Measurements from ENCODE around the gene MYRFL.
"Not testable (repeated sequence)": the region's sequence is repeated elsewhere in the genome, so short reads cannot be mapped to it uniquely, and the experiment has no call there.

MYRFL gene

DNA sequence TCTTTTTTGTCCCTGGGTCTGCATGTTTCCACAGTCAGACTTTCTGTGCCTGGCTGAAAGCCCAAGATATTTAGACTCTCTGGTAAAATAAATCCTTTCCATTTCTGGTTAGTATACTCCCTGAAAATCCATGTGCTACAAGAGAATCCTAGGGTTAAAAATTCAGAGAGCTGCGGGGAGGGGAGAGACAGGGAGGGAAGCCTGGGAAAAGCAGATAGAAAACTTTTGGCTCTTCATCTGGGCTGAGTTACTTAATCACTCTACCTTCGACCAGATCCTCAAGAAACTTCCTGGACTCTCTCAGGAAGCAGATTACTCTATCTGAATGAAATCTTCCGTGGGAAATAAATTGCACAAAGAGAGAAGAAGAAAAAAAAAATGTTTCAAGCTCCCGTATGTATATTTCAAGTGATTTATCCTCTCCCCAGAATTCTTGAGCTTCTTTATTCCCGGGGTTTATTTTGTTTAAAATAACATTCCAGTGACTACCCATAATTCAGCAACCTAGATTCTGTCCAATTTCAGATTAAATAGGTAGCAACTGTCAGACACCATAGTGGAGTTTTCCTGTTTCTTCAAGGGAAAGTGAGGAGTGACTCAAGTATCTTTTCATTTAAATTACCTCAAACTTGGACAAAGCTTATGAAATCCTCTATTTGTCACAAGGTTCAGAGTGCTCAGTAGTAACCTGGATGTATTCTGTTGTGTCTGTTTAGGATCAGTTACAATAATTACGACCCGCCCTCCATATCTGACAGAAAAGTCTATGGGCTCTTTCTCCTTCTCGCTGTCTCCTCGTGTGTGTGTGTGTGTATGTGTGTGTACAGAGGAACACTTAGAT is 163.7 kb downstream of the MYRFL start:
- no peak for DNase-seq (ENCODE audit: low read depth)

DNA sequence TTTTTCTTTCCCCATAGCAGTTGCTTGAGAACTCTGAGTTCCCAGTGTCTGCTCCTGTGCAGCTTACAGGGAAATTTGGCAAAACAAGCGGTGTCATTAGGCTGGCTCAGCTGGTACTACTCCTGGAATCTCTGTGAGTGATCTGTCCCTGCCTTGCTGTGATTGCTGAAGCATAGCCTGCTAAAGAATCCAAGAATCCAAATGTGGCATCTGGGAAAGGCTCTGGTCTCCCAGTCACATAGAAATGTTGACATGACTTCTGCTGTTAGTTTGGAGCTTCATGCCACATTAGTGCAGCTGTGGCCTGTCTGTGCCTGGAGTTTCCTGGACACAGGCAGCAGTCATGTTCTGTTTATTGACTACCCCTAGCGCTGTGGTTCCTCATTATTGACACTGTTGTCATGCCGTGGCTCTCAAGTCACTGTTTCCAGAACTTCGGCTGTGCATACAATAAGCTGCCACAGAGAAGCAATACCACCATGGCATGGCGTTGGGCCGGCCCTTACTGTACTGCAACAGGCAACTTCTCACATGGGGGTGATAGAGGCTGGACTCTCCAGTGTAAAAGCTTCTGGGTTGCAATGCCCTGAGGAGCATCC is 166.8 kb downstream of the MYRFL start:
- DNase-seq (ENCODE audit: low read depth) = no peak

DNA sequence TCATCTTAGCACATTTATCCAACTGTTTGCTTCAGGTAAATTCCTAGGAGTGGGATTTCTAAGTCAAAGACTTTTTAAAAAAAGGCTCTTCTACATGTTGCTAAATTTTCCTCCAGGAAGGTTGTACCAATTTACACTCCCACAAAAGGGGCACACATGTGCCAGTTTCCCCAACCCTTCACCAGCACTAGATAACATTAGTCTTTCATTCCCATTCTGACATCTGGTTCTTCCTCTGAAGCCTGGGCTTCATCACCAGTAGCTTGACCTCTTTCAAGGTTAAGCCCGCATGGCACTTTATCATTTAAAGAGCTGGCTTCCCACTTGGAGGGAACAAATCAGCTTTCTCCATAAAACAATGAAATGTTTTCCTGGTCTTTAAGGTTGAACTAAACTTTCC is 168.4 kb downstream of the MYRFL start:
- no peak for DNase-seq (ENCODE audit: low read depth)

DNA sequence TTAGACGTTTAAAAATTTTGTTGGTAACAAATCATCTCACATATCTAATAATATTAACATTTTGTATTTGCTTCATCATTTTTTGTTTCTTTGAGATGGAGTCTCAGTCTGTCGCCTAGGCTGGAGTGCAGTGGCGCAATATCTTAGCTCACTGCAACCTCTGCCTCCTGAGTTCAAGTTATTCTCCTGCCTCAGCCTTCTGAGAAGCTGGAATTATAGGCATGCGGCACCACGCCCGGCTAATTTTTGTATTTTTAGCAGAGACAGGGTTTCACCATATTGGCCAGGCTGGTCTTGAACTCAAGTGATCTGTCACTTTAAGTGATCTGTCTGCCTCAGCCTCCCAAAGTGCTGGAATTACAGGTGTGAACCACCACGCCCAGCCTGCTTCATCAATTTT is 169.1 kb downstream of the MYRFL start:
- DNase-seq (ENCODE audit: low read depth) = not testable (repeated sequence)

DNA sequence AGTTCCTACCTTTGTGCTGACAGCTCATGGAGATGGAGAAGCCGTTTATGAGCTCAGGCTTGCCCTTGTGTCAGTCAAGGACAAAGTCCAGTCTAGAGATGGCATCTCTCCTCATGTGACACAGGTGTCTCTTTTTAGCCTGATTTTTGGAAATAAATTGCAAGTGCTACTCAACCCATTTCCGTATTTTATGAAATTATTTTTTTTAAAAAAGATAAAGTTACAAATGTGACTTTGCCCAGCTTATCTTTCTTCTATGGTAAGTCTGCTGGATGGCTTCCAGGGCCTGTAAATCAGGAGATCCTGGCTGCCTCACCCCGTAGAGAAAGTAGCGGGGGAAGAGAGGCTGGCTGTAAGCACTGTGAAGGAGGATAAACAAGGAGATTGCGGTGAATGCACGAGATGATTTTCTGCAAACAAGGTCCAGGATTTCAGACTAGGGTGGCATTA is 169.7 kb downstream of the MYRFL start:
- DNase-seq (ENCODE audit: low read depth) = no peak

DNA sequence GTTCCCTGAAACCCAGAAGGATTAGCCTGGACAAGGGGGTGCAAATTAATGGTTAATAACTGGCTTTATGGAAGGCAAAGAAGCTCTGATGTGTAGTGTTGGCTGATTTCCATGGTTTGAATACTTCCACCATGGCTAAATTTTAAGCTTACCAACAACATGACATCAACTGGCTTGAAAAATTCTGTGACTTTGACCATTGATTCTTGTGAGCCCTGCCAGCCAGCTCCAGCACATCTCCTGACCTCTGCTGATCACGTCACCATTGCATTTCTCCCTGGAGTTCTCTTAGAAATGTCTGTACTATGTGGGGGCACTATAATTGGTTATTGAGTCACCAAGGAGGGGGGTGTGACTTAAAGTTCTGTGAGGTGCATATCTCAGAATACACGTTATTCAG is 171.2 kb downstream of the MYRFL start:
- DNase-seq (ENCODE audit: low read depth) = no peak

DNA sequence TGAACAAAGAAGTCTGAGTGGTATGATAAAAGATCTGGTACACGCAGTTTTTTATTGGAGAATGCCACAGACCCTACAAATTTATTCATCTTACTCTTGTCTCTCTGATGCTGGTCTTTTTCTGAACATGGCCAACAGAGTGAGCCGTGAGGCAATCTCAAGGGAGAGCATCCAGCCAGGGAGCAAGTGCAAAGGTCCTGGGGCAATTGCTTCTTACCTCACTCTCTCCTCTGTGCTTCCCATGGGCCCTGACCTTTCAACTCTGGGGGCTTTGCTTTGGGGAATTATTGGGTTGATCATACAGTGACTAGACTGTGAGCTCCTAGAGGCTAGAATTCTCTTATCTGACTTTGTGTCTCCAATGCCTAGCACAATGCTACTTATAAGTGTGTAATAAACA is 171.7 kb downstream of the MYRFL start:
- no peak for DNase-seq (ENCODE audit: low read depth)

DNA sequence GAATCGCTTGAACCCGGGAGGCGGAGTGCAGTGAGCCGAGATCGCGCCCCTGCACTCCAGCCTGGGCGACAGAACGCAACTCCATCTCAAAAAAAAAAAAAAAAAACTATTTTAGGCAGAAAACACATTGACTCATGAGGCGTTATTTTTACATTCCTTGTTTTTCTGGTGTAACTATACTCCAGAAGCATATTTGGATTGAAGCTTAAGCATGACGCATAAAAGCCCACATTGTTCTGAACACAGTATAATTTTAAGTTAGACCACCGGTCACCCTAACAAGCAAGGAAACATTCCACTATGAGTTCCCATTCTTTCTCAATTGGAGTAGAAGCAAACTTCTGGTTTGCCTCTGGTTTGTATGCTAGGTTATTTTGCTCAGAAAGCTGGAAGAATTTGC is 173.0 kb downstream of the MYRFL start:
- DNase-seq (ENCODE audit: low read depth) = no peak

DNA sequence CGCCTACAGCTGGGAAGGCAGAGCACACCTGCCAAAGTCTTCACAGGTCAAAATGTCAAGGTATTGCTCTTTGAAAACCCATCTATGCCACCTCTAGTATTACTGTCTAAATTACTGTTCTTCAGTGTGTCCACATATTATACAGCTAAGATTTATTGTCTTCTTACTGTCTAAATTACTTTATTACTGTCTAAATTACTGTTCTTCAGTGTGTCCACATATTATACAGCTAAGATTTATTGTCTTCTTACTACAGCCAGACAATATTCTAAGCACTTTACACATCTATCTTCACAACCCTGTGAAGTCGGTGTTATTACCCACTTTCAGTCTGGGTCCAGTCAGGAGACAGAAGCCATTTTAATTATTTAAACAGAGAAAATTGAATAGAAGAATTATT is 173.9 kb downstream of the MYRFL start:
- DNase-seq (ENCODE audit: low read depth) = no peak

DNA sequence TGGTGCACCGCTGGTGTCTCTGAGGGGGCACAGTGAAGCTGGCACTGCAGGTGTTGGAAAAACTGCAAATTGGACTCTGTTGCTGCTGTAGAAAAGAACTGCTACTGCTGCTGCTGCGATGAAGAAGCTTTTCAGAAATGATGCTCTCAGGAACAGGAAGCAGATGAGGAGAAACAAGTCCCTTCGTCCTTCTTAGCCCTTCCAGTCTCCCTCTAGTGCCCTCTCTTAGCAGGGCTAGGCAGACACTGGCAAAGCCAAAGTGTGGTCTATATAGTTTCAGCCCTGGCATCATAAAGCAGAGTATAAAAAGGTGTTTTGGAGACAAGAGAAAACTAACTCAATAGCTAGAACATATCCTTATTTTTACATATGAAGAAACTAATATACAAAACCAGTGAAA is 174.5 kb downstream of the MYRFL start:
- no peak for DNase-seq (ENCODE audit: low read depth)

DNA sequence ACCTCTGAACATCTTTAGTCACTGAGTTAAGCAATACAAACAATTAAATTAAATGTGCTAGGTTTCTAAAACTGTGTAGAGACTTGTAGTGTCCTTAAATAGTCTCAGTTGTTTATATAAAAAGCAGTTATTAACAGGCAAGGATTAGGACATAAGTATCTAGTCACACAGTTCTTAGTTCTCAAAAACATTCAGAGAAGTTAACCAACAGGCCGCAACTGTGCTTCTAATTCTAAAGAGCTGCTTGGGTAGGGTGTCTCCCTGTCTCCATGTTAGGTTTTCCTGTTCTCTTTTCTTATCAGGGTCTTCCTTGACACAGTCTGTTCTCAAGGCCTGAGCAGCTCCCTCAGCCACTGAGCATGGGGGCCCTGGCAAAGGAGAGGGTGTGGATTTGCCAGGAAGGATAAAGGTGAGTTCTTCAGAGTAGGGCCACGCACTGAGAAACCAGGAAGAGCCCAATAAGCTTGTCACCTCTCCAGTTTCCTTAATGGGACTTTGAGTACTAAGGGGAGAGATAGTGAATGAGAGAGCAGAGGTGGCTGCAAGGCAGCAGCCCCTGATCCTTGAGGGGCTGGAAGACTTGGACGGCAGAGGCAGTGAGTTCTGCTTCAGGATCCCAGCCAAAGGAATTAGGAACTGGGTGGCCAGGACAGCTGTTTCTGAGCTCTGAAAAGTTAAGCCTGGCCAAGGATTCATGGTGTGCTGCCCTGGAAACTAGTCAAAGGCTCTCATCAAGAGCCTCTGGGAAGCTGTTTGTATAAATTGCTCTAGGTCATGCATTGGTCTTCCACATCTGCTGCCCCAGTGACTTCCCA is 177.3 kb downstream of the MYRFL start:
- peak; percentile 27 for DNase-seq (ENCODE audit: low read depth)

DNA sequence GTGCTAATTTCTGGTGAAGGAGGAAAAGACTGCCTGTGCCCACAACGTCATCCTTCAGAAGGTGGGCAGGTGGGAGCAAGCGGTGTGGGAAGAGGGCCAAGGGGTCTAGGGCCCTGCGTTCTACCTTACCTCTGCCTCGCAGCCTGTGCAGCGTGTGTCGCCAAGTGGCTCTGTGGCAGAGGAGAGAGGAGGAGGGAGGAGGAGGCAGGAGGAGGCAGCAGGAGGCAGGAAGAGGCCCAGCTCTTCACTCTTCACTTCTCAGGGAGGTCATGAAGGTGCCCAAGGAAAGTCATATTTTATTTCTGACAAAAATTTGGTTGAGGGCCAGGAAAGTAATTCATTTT is 177.9 kb downstream of the MYRFL start:
- no peak for DNase-seq (ENCODE audit: low read depth)

DNA sequence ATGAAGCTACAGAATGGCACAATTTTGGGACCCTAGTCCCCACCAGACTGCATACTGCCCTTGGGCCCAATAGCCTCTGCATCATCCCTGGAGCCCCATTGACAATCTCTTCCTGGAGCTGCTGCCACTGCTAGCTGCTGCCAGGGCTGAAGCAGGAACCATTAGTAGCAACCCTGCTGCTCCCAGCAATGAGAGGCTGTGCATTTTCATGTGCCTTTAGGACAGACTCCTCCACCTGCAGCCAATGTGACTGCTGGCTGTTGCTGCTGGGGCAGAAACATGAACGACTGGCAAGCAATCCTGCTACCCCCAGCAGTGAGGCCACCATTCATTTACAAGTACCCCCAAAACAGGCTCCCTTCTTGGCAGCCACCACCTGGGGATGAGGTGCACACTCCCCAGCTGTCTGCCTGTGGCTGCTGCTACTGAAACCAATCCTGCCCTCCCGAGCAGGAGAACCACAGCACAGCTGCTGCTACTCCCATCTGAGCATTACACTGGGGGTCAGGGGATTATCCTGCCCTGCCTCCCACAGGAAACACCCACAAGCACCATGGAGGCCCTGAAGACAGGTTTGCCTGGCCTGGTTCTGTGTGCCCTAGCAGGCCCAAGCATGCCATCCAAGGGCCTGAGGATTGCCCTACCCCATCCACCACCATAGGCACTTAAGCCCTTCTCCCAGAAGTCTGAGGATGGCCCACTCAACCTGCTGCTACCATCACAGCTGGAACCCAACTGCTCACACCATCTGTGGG is 181.0 kb downstream of the MYRFL start:
- DNase-seq (ENCODE audit: low read depth) = no peak

DNA sequence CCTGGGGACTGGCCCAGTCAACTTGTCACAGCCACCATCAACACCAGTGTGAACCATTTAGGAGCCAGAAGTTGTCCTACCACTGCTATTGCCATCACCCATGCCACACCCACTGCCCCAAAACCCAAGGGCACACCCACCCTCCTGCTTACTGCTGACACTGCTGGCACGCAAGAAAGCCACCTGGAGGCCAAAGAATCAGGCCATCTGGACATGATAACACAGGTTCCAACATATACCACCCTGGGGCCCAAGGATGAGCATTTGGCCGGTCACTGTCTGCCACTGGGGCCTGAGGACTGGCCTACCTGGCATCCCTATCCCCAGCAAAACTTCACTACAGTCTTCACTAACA is 181.6 kb downstream of the MYRFL start:
- no peak for DNase-seq (ENCODE audit: low read depth)

DNA sequence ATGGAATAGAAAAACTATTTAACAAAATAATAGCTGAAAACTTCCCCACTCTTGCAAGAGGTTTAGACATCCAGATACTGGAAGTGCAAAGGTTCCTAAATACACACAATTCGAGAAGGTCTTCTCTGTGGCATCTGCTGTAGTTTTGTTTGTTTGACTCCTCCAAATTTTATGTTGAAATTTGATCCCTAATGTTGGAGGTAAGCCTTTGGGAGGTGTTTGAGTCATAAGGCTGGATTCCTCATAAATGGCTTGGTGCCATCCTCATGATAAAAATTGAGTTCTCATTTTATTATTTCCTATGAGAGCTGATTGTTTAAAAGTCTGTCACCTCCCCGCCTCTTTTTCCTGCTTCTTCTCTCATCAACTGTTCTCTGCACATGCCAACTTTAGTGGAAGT is 182.7 kb downstream of the MYRFL start:
- no peak for DNase-seq (ENCODE audit: low read depth)
